Measurements from ENCODE around the gene CHST3.

The CHST3 gene

GRCh38 chr10:72058347-72058898, 94.2 kb downstream of the CHST3 start:
- TF ChIP-seq CTCF (conservative IDR thresholded peaks at IDR 0.05; ENCODE audit: control insufficient read depth, insufficient read depth, low read depth, low read length), result no peak
- H3K4me3 ChIP-seq (ENCODE audit: control insufficient read depth, low read depth, low read length), result no peak overlapping the region
- DNase-seq (ENCODE audit: low read depth), result no peak

GRCh38 chr10:72058989-72059842, 95.0 kb downstream of the CHST3 start:
- TF ChIP-seq CTCF (conservative IDR thresholded peaks at IDR 0.05; ENCODE audit: control insufficient read depth, insufficient read depth, low read depth, low read length), result no peak
- H3K4me3 ChIP-seq (ENCODE audit: control insufficient read depth, low read depth, low read length), result no peak overlapping the region
- peak; percentile 18 for DNase-seq (ENCODE audit: low read depth)

- DNase-seq (ENCODE audit: low read depth), result no peak
- no peak overlapping the region for H3K4me3 ChIP-seq (ENCODE audit: control insufficient read depth, low read depth, low read length)
- no peak for TF ChIP-seq CTCF (conservative IDR thresholded peaks at IDR 0.05; ENCODE audit: control insufficient read depth, insufficient read depth, low read depth, low read length)
Measured at GRCh38 chr10:72059843-72060822, 95.9 kb downstream of the CHST3 start.

GRCh38 chr10:72061491-72061890, 97.3 kb downstream of the CHST3 start:
- H3K4me3 ChIP-seq (ENCODE audit: control insufficient read depth, low read depth, low read length), result no peak overlapping the region
- no peak for DNase-seq (ENCODE audit: low read depth)
- peak; percentile 18 for TF ChIP-seq CTCF (conservative IDR thresholded peaks at IDR 0.05; ENCODE audit: control insufficient read depth, insufficient read depth, low read depth, low read length)

GRCh38 chr10:72061930-72062329, 97.7 kb downstream of the CHST3 start:
- H3K4me3 ChIP-seq (ENCODE audit: control insufficient read depth, low read depth, low read length), result no peak overlapping the region
- no peak for TF ChIP-seq CTCF (conservative IDR thresholded peaks at IDR 0.05; ENCODE audit: control insufficient read depth, insufficient read depth, low read depth, low read length)
- no peak for DNase-seq (ENCODE audit: low read depth)

GRCh38 chr10:72062382-72062781, 98.2 kb downstream of the CHST3 start:
- TF ChIP-seq CTCF (conservative IDR thresholded peaks at IDR 0.05; ENCODE audit: control insufficient read depth, insufficient read depth, low read depth, low read length), result no peak
- no peak for DNase-seq (ENCODE audit: low read depth)
- no peak overlapping the region for H3K4me3 ChIP-seq (ENCODE audit: control insufficient read depth, low read depth, low read length)
